NOMO-1 treated with DMSO at 0.1 percent for 48 hours (cell line): ENCODE results near the gene PARD3.
"Not testable (repeated sequence)": the region's sequence is repeated elsewhere in the genome, so short reads cannot be mapped to it uniquely, and the experiment has no call there.

ENCODE experiments used
- DNase-seq: peaks from one replicate; lab custom pipeline; 2025; ENCODE audit not compliant: unreplicated experiment; lab: John Stamatoyannopoulos, UW

PARD3 gene

DNA sequence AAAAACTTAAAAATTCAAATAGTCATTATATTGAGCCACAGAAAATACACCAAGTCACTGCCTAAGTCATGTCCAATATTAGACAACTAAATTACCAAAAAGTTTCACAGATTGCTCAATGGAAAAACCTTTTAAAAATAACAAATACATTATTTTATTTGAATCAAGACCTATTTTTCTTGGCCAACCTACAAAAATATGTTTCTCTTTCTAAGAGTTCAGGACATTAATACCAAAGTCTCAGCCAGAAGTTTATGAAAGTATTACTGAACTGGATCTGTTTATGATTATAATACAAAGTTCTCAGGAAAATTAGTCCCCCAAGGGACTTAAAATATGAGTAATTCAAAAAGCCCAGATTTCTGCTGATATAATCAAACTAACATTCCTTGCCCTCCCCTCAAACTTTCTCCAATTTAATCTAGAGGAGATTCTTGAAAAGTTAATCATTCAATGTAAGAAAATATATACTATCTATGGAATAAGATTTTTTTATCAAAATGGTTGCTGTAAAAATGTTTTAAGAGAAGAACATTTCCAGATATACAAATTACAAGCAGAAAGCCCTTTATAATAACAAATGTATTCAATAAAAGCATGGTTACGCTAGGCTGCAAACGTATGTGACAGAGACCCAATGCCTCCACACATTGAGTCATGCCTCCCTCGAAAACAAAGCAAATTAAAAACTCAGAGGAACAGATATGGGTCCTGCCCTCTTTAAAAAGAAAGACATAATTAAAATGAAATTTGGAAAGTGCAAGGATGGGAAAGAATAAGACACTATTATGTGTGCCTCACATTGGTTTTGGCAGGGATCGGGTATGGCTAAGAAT, 381.6 kb downstream of the PARD3 start:
- no peak for DNase-seq

DNA sequence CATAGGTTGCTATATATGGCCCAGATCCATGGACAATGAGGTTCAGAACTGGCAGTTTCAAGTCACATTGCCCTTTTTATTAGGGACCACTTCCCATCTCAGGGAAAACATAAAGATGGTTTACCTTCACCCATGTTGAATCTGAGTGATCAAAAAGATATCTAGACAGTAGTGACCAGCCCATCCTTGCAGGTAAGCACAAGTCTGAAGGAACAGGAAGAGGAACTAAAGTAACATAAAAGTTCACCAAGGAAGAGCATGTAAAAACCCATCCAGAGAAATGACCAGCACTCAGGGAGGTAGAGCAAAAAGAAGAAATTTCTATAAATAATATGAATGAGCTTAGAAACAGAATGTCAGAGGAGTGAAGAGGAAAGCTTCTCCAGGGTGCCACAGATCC, 382.5 kb downstream of the PARD3 start:
- DNase-seq = no peak

DNA sequence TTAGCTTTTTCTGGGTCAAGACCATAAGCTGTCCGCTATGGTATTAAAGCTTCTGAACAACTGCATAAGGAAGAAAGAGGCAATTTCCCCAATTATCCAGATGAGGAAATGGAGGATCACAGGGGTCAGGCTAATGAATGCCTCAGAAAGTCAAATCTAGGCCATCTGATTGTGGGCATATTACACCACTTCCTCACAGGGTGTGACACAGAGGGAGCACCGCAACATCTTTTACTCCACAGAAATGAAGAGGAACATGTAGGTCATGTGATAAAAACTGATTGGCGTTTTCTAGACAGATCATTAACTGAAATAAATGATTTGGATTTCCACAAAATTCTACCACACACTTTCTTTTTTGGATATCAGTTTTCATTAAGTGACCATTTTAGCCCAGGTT, 384.4 kb downstream of the PARD3 start:
- DNase-seq = peak; percentile 89

DNA sequence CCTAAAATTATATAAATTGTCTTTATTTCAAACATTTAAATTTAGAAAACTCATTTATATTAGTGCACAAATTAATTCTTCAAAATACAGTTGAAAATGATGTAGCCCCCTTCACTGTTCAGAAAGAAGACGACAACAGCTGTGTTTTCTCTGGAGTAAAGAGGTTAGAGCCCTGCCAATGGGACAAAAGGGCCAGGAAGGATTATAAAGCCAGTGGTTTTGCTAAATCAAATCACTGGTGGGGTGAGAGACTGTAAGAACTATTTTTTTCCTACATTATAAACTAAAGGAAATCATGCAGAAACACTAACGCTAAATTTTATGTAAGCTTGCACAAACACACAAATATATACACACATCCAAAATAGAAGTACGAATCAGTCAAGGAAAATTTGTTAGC, 386.6 kb downstream of the PARD3 start:
- no peak for DNase-seq

DNA sequence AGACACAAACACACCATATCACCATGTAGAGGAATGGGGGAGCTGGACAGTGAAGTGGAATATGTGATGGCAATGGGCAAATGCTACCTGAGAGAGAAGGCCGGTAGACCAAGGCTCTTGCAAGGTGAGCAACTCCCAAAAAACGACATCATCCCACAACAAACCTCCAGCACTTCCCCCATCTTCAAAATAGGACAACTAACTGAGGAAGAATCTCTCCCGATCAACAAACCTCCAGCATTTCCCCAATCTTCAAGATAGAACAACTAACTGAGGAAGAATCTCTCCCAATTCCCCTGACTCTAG, 387.2 kb downstream of the PARD3 start:
- no peak for DNase-seq

DNA sequence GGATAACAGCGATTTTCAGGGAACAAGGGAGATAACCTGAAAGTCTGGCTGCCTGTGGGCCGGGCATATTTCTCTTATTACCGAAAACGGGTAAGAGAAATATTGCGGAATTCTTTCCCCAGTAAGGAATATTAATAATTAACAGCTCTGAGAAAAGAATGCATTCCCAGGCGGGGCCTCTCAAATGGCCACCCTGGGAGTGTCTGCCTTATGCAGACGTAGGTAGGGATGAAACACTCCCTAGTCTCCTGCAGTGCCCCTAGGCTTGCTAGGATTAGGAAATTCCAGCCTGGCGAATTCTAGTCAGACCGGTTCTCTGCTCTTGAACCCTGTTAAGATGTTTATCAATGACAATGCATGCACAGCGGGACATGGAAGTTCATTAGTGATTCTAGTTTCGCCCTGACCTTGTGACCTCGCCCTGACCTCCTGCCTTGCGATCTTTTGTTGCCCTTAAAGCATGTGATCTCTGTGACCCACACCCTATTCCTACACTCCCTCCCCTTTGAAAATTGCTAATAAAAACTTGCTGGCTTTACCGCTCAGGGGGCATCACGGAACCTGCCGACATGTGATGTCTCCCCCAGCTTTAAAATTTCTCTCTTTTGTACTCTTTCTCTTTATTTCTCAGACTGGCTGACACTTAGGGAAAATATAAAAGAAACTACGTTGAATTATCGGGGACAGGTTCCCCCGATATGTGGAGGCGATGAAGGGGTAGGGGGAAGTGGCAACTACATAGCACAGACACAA, 387.8 kb downstream of the PARD3 start:
- not testable (repeated sequence) for DNase-seq

DNA sequence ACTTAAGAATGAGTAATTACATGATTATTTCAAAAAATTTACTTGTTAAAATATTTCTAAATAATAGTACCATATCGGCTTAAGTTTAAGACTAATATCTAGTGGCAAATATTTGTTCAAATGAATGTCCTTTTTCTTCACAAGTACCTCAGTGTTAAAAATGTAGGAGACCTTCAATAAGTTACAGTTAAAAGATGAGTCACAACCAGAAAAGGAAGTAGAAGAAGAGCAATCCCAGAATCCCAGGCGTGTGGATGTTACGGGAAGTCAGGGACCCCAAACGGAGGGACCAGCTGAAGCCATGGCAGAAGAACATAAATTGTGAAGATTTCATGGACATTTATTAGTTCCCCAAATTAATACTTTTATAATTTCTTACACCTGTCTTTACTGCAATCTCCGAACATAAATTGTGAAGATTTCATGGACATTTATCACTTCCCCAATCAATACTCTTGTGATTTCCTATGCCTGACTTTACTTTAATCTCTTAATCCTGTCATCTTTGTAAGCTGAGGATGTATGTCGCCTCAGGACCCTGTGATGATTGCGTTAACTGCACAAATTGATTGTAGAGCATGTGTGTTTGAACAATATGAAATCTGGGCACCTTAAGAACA, 388.4 kb downstream of the PARD3 start:
- not testable (repeated sequence) for DNase-seq

DNA sequence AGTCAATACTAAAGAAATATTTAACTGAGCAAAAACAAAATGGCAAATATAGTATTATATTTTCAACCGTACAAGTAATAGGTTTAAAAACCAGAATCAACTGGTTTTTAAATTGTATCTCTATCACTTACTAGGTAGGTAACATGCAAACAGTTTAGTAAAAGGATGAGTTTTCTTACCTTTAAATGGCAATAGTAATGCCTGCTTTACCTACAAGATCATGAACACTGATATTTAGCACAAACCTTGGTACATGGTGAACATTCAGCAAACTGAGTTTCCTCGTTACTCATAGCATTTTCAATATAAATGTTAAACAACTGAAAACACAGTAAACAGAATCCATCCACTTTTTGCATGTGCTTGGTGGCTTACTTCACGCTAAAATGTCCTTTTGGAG, 389.1 kb downstream of the PARD3 start:
- DNase-seq = no peak

DNA sequence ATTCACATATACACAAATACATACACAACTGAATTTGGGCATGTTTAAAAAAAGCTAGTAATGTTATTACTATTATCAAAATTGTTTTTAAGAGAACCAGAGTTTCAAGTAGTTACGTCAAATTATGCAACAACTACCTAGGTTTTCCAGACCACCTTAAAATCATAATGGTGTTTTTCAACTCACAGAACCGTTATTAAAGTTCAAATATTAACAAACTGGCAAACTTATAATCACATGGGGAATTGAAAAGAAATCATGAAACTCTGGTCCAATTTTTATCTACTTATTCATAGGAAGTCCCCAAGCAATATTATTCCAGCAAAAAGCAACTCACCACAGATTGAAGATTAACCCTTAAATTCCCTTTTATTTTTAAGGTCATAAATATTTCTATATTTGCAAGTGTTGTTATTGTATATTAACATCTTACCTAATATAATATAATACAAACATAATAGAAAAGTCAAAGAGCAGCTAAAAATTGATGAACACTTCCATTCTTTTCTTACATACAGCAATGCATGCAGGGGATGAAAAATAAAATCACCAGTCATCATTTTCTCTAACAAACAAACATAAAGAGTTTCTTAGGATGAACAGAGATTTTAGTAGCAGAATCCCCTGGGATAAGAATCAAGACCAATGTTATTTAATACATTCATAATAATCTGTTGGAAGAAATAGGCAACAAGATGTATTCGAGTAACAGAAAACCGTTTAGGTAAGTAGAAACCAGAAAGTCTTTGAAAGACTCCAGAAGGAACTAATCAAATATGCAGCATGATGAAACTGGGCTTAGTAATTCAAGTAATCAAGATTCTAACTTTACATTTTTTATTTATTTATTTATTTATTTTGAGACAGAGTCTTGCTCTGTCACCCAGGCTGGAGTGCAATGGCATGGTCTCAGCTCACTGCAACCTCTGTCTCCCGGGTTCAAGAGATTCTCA, 391.1 kb downstream of the PARD3 start:
- no peak for DNase-seq

DNA sequence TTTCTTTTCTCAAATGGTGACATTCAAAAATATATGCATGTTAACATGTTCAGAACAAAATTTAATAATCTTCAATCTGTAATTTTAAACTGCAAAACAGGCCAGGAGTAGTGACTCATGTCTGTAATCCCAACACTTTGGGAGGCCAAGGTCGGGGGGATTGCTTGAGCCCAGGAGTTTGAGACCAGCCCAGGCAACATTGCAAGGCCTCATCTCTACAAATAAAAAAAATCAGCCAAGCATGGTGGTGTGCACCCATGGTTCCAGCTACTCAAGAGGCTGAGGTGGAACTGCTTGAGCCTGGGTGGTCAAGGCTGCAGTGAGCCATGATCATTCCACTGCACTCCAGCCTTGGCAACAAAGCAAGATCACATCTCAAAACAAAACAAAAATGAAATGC, 394.3 kb downstream of the PARD3 start:
- DNase-seq = no peak

DNA sequence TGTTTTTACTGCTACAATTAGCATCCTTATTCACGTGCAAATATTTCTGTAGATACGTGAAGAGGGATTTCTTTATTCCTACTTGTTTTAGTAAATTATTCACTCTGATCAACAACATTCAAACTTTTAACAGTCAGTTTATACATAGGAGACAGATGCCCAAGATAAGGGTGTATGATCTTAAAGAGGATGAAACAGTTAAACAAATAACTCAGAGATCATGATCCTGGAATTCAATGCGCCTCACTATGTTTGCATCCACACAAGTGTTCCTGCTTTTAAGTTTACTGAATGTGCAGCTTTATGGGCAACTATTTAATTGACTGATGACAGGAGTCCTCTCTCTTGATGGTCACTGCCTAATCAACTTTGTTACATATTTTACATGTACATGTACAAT, 394.8 kb downstream of the PARD3 start:
- DNase-seq = no peak

DNA sequence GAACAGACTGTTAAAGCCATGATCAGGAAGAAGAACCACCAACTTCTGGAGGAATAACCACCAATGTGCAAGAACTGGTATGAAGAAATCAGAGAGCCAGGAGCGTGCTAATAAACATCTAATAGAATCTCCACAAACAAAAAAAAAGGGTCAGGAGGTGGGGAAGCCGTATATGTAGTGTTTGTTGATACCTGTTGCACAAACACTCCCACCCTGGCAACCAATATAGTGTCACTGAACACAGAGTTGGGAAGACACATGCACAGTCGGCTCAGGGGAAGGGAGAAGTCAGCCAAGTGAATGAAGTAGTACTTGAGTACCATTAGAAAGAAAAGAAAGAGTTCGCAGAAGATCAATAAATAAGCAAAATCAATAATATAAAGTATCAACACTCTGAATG, 400.1 kb downstream of the PARD3 start:
- DNase-seq = no peak

DNA sequence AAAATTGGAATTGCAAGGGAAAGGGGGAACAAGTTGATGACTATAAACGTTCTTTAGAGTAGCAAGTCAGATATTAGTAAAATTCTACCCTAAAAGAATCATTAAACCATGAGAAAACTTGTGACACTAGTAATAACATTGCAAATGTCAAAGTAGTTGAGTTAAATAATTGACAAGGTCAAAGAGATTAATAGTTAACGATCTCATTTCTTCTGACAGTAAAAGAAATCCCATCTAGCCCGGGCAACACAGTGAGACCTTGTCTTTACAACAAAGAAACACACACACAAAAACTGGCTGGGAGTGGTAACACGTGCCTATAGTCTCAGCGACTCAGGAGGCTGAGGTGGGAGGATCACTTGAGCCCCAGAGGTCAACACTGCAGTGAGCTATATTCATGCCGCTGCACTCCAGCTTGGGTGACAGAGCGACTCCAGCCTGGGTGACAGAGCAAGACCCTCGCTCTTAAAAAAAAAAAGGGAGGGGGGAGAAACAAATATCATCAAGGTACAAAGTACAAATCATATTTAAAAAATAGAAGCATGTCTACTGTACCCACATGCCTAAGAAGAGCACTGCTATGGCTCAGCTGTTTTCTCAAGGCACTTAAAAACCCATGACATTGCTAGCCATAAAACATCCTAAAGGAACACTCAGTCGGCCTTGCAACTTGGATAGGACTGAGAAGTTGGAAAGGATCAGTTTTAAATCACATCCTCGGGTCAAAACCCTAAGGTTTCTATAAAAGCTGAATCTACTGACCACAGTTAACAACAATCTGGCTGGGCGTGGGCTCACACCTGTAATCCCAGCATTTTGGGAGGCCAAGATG, 401.1 kb downstream of the PARD3 start:
- no peak for DNase-seq

DNA sequence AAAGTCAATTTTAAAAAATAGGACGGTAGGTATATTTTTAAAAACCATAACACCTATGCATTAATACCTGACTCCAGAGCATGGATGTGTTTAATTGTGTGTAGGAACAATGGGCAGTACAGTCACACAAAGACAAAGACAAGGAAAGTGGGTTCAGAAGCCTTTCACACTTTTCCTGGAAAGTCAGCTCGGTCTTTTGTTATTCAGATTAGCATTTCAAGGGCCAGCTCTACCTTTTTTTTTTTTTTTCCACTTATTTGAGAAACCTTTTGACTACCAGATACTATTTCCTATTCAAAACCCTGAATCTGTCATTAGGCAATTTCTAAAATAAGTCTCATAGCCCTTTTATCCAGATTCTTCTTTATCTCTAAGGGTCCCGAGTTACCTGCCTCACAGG, 401.9 kb downstream of the PARD3 start:
- DNase-seq = no peak

DNA sequence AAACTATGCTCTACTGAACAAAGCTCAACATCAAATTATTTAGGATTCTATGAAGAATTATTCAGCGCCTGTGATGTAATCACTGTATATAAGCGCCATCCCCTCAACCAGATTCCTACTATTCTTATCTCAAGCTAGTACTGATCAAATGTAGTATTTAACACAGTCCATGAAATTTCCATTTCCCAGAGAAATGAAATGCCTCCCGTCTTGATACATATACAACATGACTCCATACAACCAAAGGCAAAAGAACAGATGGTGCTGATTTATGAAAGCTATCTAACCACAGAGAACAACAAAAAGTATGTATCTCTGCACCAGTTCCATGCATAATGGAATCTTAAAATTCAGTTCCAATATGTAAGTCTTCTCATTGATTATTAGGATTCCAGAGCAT, 406.1 kb downstream of the PARD3 start:
- DNase-seq = no peak

DNA sequence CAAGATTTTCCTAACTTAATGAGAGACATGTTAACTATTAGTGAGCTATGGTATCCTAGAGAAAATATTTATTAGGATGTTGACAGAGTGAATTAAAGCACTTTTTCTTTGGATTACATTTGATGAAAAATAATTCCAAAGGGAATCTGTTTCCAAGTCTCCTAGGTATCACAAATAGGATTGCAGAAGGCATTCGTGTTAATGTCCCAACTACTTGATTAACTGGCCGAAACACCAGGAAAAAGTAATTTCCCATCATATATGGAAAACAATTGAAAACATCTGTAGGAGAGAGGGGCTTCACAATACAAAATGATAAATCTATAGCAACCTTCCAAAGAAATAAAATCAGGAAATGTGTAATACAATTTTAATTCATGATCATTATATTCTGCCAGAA, 406.7 kb downstream of the PARD3 start:
- no peak for DNase-seq

DNA sequence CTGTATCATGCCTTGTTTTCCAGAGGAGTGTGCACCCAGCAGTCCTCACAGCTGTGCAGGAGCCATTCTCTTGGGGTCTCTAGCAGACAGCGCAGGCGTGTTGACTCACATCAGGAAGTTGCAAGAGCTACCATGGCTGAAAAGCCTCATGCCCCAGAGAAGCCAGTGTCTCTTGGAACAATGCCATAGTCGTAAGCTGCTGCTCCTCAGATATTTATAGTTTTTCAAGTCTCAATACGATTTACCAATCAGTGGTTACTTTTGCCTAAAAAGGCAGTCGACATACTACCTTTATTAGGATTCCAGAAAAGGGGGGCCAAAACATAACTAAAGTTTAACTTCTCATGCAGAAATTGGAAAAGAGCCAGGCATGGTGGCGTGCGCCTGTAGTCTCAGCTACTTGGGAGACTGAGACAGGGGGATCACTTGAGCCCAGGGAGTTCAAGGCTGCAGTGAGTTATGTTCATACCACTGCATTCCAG, 407.7 kb downstream of the PARD3 start:
- peak; percentile 72 for DNase-seq

DNA sequence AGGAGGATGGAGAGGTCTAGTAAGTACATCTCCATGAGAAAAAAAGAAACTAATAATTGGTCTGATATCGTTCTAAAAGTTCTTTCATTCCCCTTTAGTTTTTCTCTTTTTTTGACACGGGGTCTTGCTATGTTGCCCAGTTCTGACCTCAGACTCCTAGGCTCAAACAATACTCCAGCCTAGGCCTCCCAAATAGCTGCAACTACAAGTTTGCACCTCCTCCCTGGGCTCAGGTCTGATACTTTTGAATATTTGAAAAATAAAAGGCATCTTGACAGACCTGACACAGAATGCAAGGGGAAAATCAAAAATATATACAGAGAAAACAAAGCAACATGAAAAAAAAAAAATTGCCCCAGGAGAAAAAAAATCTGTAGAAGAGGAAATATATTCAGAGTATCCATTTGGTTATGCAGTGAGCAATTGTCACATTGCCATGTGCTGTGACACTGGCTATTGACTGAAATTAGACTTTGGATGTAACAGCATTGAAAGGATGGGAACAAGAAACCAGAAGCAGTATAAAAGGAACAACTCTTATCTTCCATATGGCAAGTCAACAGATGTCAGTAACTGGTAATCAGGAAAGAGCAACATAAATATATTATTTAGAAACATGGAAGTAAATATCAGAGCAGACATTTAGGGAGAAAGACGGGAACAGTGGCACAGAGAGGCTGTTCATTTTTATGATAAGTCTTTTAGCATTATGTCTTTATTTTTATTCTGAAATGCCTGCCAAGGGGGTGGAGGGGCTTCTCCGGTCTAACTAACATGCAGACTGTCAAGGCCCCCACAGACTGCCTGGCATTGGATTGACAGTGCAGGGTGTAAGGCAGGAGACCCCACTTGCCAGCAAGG, 408.4 kb downstream of the PARD3 start:
- no peak for DNase-seq
